ENCODE measurements around the gene CPE. TPM values are rescaled to one million over a fixed set of nuclear protein-coding genes. Genes with fewer than 3 reads are reported as not detected.
"Not testable (repeated sequence)": the region's sequence is repeated elsewhere in the genome, so short reads cannot be mapped to it uniquely, and the experiment has no call there.

The CPE gene
- total RNA-seq, 2 experiments from 2014 or later: not detected

GRCh38 chr4:165481053-165481835 lies 102.4 kb downstream of the CPE start:
- no peak for DNase-seq (ENCODE audit: low spot score)
- no TSS peak for BruUV-seq (replicated peaks)
- H3K4me3 ChIP-seq (ENCODE audit: low read depth, low read length, poor library complexity, severe bottlenecking): no peak overlapping the region
- no peak overlapping the region for H3K4me2 ChIP-seq (ENCODE audit: low read length)
- TF ChIP-seq EZH2phosphoT487 (IDR thresholded peaks at IDR 0.05; ENCODE audit: borderline replicate concordance, low read depth, low read length): no peak
- no peaks in the 10 kb centered on the region for H3K9me2 ChIP-seq (ENCODE audit: insufficient read depth, low read length)
- H3K27ac ChIP-seq (ENCODE audit: low read depth, low read length, poor library complexity, severe bottlenecking): no peak overlapping the region
- intact Hi-C loops (cut with micrococcal nuclease; ENCODE audit: unreplicated experiment): no loop called here
- H3K4me1 ChIP-seq (ENCODE audit: insufficient read depth, low read length, poor library complexity, severe bottlenecking): no peaks in the 10 kb centered on the region
- no peaks in the 10 kb centered on the region for H3K9me3 ChIP-seq (ENCODE audit: low read length)
- no peaks in the 10 kb centered on the region for H3K79me2 ChIP-seq (ENCODE audit: insufficient read depth, low read depth, low read length)
- H4K20me1 ChIP-seq (ENCODE audit: insufficient read depth, low read length): no peaks in the 10 kb centered on the region
- ChIA-PET POLR2A (interaction anchor here (0.7 to 1.1 kb wide), 2 partner anchors 8 to 196 kb away, joined by 3 to 6 read pairs; no protein-coding TSS in a partner anchor), CTCF (ENCODE audit: unreplicated experiment) (no interaction called here)
- H3K36me3 ChIP-seq (ENCODE audit: insufficient read depth, low read length): no peaks in the 10 kb centered on the region
- H2AFZ ChIP-seq (ENCODE audit: low read length): no peak overlapping the region

- BruUV-seq (replicated peaks): no TSS peak
- POLR2A ChIA-PET: interaction anchor here (0.7 to 1.8 kb wide), 4 partner anchors 8 to 758 kb away, joined by 3 to 6 read pairs (median 4); no protein-coding TSS in a partner anchor
Observed at GRCh38 chr4:165489786-165490185, 111.0 kb downstream of the CPE start.

GRCh38 chr4:165492583-165492982 lies 113.8 kb downstream of the CPE start:
- H3K4me2 ChIP-seq (ENCODE audit: low read length); H4K20me1 ChIP-seq (ENCODE audit: insufficient read depth, low read length); DNase-seq (ENCODE audit: low spot score); CTCF ChIA-PET (ENCODE audit: unreplicated experiment); H3K4me1 ChIP-seq (ENCODE audit: insufficient read depth, low read length, poor library complexity, severe bottlenecking); H3K9me3 ChIP-seq (ENCODE audit: low read length); H3K27ac ChIP-seq (ENCODE audit: low read depth, low read length, poor library complexity, severe bottlenecking); H3K9me2 ChIP-seq (ENCODE audit: insufficient read depth, low read length); H2AFZ ChIP-seq (ENCODE audit: low read length); H3K4me3 ChIP-seq (ENCODE audit: low read depth, low read length, poor library complexity, severe bottlenecking); H3K36me3 ChIP-seq (ENCODE audit: insufficient read depth, low read length); H3K79me2 ChIP-seq (ENCODE audit: insufficient read depth, low read depth, low read length); BruUV-seq (replicated peaks): not testable (repeated sequence)
- POLR2A ChIA-PET: interaction anchor here (0.6 to 1.0 kb wide), 2 partner anchors 14 to 198 kb away, joined by 3 to 4 read pairs; no protein-coding TSS in a partner anchor
- intact Hi-C loops (cut with micrococcal nuclease; ENCODE audit: unreplicated experiment): loop anchor here (5.0 kb wide), 1 partner anchor 600 kb away; no protein-coding TSS in a partner anchor

More at GRCh38 chr4:165489786-165490185, 111.0 kb downstream of the CPE start:
- no peak overlapping the region for H2AFZ ChIP-seq (ENCODE audit: low read length)
- no peaks in the 10 kb centered on the region for H4K20me1 ChIP-seq (ENCODE audit: insufficient read depth, low read length)
- H3K4me1 ChIP-seq (ENCODE audit: insufficient read depth, low read length, poor library complexity, severe bottlenecking): no peaks in the 10 kb centered on the region
- no peaks in the 10 kb centered on the region for H3K9me3 ChIP-seq (ENCODE audit: low read length)
- H3K4me2 ChIP-seq (ENCODE audit: low read length): no peak overlapping the region
- CTCF ChIA-PET (ENCODE audit: unreplicated experiment): no interaction called here
- DNase-seq (ENCODE audit: low spot score): no peak
- no peak for TF ChIP-seq CTCF (conservative IDR thresholded peaks at IDR 0.05; ENCODE audit: low read length)
- TF ChIP-seq EZH2phosphoT487 (IDR thresholded peaks at IDR 0.05; ENCODE audit: borderline replicate concordance, low read depth, low read length): no peak
- H3K9me2 ChIP-seq (ENCODE audit: insufficient read depth, low read length): no peaks in the 10 kb centered on the region
- H3K79me2 ChIP-seq (ENCODE audit: insufficient read depth, low read depth, low read length): no peaks in the 10 kb centered on the region
- no peak overlapping the region for H3K27ac ChIP-seq (ENCODE audit: low read depth, low read length, poor library complexity, severe bottlenecking)
- no peak overlapping the region for H3K4me3 ChIP-seq (ENCODE audit: low read depth, low read length, poor library complexity, severe bottlenecking)
- no peaks in the 10 kb centered on the region for H3K36me3 ChIP-seq (ENCODE audit: insufficient read depth, low read length)
- intact Hi-C loops (cut with micrococcal nuclease; ENCODE audit: unreplicated experiment): loop anchor here (5.0 kb wide), 1 partner anchor 603 kb away; no protein-coding TSS in a partner anchor
